D721Med (cell line): ENCODE measurements around the gene CACNA2D1.

Experiments
- DNase-seq: peaks from one replicate; pipeline ENCODE4 v3.0.0; 2011; ENCODE audit warnings: low spot score; ENCODE audit not compliant: insufficient read length
- FAIRE-seq: peaks from 2 replicates; lab custom pipeline; 2011; peaks lifted over from hg19 to GRCh38; lab: Jason Lieb, UNC
- CTCF ChIP-seq: IDR thresholded peaks from 2 replicates; pipeline ENCODE4 v1.5.1; 2012; ENCODE audit warnings: mild to moderate bottlenecking, control low read depth; ENCODE audit not compliant: insufficient read depth; ENCODE audit errors: missing control alignments

The CACNA2D1 gene

GRCh38 chr7:82106201-82106600, 337.4 kb downstream of the CACNA2D1 start:
- FAIRE-seq (no peak), DNase-seq (no peak)
- no peak for TF ChIP-seq CTCF

GRCh38 chr7:82105463-82105862, 338.1 kb downstream of the CACNA2D1 start:
- no peak for TF ChIP-seq CTCF
- DNase-seq (no peak), FAIRE-seq (no peak)

- DNase-seq (no peak), FAIRE-seq (peak; percentile 88)
- no peak for TF ChIP-seq CTCF
Observed at GRCh38 chr7:82098414-82098813, 345.2 kb downstream of the CACNA2D1 start.

GRCh38 chr7:82091126-82091684, 352.4 kb downstream of the CACNA2D1 start:
- TF ChIP-seq CTCF, result no peak
- DNase-seq (no peak), FAIRE-seq (no peak)

GRCh38 chr7:82087099-82087498, 356.5 kb downstream of the CACNA2D1 start:
- FAIRE-seq, result peak; percentile 90
- DNase-seq, result no peak
- TF ChIP-seq CTCF, result no peak

GRCh38 chr7:82085116-82085515, 358.5 kb downstream of the CACNA2D1 start:
- no peak for FAIRE-seq
- TF ChIP-seq CTCF, result no peak

GRCh38 chr7:82081644-82082224, 361.8 kb downstream of the CACNA2D1 start:
- DNase-seq, result no peak
- no peak for FAIRE-seq
- no peak for TF ChIP-seq CTCF

More at GRCh38 chr7:82085116-82085515, 358.5 kb downstream of the CACNA2D1 start:
- DNase-seq, result no peak
